Measurements from ENCODE around the gene RTF2. TPM values are rescaled to one million over a fixed set of nuclear protein-coding genes. Genes with fewer than 3 reads are reported as not detected.

The RTF2 gene
- total RNA-seq, 1 donor from 2014 or later, result 81.4 TPM

DNA sequence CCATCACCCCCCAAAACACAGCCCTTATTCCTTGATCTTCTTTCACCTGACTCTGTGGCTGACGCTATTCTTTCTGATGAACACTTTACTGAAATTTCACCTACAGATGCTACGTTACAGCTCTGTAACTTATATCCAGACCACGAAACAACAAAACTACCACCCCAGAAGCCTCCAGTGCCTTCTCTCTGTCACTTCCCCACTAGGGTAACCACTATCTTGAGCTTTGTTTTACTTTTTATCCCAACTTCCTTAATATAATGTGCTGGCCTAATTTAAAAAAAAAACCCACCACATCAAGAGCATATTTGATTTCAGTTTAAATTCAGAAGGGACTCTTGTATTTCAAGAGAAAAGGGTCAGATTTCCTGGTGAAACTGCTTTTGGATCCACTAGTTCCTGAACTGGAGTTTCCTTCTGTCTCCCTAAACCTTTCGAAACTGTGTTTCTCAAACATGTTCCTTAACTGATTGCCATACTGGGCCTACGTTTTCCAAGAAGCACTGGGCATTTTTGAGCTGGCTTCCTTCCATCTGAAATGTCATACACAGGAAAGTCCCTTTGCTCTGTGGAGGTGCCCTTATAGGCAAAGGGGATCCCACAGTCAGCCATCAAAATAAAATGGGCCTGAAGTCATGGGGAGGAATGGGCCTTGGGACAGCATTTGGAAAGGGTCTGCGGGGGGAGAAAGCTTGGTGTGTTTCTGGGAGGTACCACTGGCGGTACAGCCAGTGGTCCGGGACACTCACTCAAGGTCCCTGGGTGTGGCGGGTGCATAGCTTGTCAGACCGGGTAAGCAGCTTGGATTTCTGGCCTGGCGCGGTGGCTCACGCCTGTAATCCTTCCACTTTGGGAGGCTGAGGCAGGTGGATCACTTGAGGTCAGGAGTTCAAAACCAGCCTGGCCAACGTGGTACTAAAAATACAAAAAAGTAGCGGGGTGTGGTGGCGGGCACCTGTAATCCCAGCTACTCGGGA lies 25.8 kb upstream of the RTF2 start:
- FAIRE-seq (no peak), DNase-seq (ENCODE audit: low read depth) (no peak)
- no peak overlapping the region for H3K27ac ChIP-seq (ENCODE audit: low read depth, low read length)
- H3K9me3 Mint-ChIP-seq (ENCODE audit: unreplicated experiment), result no peaks in the 10 kb centered on the region
- H3K4me3 ChIP-seq (ENCODE audit: insufficient read depth, low read depth, low read length), result no peak overlapping the region
- H3K27ac Mint-ChIP-seq (ENCODE audit: unreplicated experiment), result peak overlapping the region; percentile 44
- no peaks in the 10 kb centered on the region for H3K79me2 ChIP-seq (ENCODE audit: insufficient read depth, low read length)
- peaks cover 2% of the 10 kb centered on the region for H3K36me3 Mint-ChIP-seq (ENCODE audit: low read depth, unreplicated experiment)
- H3K4me2 ChIP-seq (ENCODE audit: low read length), result no peak overlapping the region
- peaks cover 17% of the 10 kb centered on the region for H3K4me1 Mint-ChIP-seq (ENCODE audit: low read depth, unreplicated experiment)
- H3K36me3 ChIP-seq (ENCODE audit: insufficient read depth, low read length), result no peaks in the 10 kb centered on the region
- H3K9me3 ChIP-seq (ENCODE audit: insufficient read depth, low read depth, low read length), result no peaks in the 10 kb centered on the region
- no peak overlapping the region for H2AFZ ChIP-seq (ENCODE audit: low read depth, low read length)
- peaks cover 28% of the 10 kb centered on the region for H3K4me1 ChIP-seq (ENCODE audit: insufficient read depth, low read length)
- no peaks in the 10 kb centered on the region for H4K20me1 ChIP-seq (ENCODE audit: insufficient read depth, low read length)
- TF ChIP-seq, protein P1, sequence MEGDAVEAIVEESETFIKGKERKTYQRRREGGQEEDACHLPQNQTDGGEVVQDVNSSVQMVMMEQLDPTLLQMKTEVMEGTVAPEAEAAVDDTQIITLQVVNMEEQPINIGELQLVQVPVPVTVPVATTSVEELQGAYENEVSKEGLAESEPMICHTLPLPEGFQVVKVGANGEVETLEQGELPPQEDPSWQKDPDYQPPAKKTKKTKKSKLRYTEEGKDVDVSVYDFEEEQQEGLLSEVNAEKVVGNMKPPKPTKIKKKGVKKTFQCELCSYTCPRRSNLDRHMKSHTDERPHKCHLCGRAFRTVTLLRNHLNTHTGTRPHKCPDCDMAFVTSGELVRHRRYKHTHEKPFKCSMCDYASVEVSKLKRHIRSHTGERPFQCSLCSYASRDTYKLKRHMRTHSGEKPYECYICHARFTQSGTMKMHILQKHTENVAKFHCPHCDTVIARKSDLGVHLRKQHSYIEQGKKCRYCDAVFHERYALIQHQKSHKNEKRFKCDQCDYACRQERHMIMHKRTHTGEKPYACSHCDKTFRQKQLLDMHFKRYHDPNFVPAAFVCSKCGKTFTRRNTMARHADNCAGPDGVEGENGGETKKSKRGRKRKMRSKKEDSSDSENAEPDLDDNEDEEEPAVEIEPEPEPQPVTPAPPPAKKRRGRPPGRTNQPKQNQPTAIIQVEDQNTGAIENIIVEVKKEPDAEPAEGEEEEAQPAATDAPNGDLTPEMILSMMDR (IDR thresholded peaks at IDR 0.05; ENCODE audit: insufficient read depth, low read depth, low read length), result no peak
- no peak for TF ChIP-seq EZH2 (IDR thresholded peaks at IDR 0.05; ENCODE audit: insufficient read depth, low read length)
- no peaks in the 10 kb centered on the region for H3K27me3 ChIP-seq (ENCODE audit: insufficient read depth, low read length)
- no peak overlapping the region for H3K4me3 Mint-ChIP-seq (ENCODE audit: unreplicated experiment)
- no peak overlapping the region for H3K9ac ChIP-seq (ENCODE audit: low read length)
- H3K27me3 Mint-ChIP-seq (ENCODE audit: low read depth, unreplicated experiment), result peaks cover 7% of the 10 kb centered on the region

DNA sequence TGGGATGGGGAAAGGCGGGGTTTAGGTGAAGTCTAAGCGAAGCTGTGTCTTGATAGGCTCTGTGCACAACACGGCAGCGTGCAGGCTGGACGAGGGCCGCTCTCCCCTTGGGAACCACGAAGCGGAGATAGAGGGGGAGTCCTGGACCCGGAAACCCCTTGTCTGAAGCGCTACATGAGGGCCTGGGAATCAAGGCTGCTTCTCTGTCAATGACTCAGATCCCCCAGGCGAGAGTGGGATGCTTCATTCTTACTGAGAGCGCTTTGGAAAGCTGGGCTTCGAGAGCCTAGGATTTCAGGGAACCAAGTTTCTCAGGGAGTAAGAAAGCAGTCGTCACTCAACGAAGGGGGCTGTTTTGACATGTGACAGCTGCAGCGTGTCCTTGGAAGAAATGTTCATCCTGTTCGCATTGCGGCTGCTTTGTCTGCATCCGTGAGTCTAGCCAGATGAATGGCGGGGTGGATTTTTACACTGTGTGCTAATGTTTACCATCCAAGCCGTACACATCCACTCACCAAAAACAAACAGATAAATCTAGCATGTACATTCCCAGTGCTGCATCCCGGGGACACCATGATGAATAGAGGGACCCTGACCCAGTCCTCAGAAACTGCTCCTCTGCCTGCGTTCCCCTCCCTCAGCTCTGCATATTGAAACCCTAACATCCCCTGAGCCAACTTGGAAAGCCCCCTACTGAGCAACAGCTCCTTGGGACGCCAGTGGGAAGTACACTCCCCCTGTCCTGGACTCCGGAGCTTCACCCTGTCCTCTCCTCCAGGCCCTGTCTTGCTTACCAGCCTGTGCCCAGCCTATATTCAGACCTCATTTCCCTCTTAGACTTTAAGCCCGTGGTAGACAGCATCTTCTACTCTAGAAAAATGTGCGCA lies 24.5 kb upstream of the RTF2 start:
- DNase-seq (ENCODE audit: low read depth), result peak; percentile 32
- no peak for FAIRE-seq
- peaks cover 25% of the 10 kb centered on the region for H3K4me1 ChIP-seq (ENCODE audit: insufficient read depth, low read length)
- H2AFZ ChIP-seq (ENCODE audit: low read depth, low read length), result peak overlapping the region; percentile 67
- H3K36me3 ChIP-seq (ENCODE audit: insufficient read depth, low read length), result no peaks in the 10 kb centered on the region
- peak overlapping the region; percentile 43 for H3K9ac ChIP-seq (ENCODE audit: low read length)
- no peaks in the 10 kb centered on the region for H3K9me3 ChIP-seq (ENCODE audit: insufficient read depth, low read depth, low read length)
- Mint-ChIP-seq H3K27me3 (ENCODE audit: low read depth, unreplicated experiment) (peaks cover 7% of the 10 kb centered on the region), H3K9me3 (ENCODE audit: unreplicated experiment) (no peaks in the 10 kb centered on the region), H3K36me3 (ENCODE audit: low read depth, unreplicated experiment) (peaks cover 2% of the 10 kb centered on the region), H3K4me3 (ENCODE audit: unreplicated experiment) (no peak overlapping the region), H3K4me1 (ENCODE audit: low read depth, unreplicated experiment) (peaks cover 16% of the 10 kb centered on the region), H3K27ac (ENCODE audit: unreplicated experiment) (no peak overlapping the region)
- no peak for TF ChIP-seq EZH2 (IDR thresholded peaks at IDR 0.05; ENCODE audit: insufficient read depth, low read length)
- TF ChIP-seq, protein P1 (IDR thresholded peaks at IDR 0.05; ENCODE audit: insufficient read depth, low read depth, low read length), result no peak
- no peaks in the 10 kb centered on the region for H3K79me2 ChIP-seq (ENCODE audit: insufficient read depth, low read length)
- H3K4me3 ChIP-seq (ENCODE audit: insufficient read depth, low read depth, low read length), result no peak overlapping the region
- no peaks in the 10 kb centered on the region for H4K20me1 ChIP-seq (ENCODE audit: insufficient read depth, low read length)
- H3K27me3 ChIP-seq (ENCODE audit: insufficient read depth, low read length), result no peaks in the 10 kb centered on the region
- H3K4me2 ChIP-seq (ENCODE audit: low read length), result peak overlapping the region; percentile 20
- H3K27ac ChIP-seq (ENCODE audit: low read depth, low read length), result peak overlapping the region; percentile 5
